GM21529 (cell line): ENCODE results near the gene BCL2L13.
A peak's percentile ranks its signal among the peaks of the same experiment; 100 is the strongest.
"Not testable (repeated sequence)": the region's sequence is repeated elsewhere in the genome, so short reads cannot be mapped to it uniquely, and the experiment has no call there.

ENCODE experiments used
- ATAC-seq: cut with Tn5 transposase; IDR thresholded peaks from one replicate; pipeline ENCODE4 v1.9.1; 2021; ENCODE audit not compliant: unreplicated experiment

The BCL2L13 gene

GRCh38 chr22:17692841-17693240, 54.3 kb downstream of the BCL2L13 start:
- no peak for ATAC-seq

GRCh38 chr22:17694193-17694592, 55.6 kb downstream of the BCL2L13 start:
- ATAC-seq: no peak

- no peak for ATAC-seq
Observed at GRCh38 chr22:17694752-17695151, 56.2 kb downstream of the BCL2L13 start.

- ATAC-seq: no peak
Observed at GRCh38 chr22:17695986-17696385, 57.4 kb downstream of the BCL2L13 start.

GRCh38 chr22:17697196-17697595, 58.6 kb downstream of the BCL2L13 start:
- not testable (repeated sequence) for ATAC-seq

- ATAC-seq: not testable (repeated sequence)
Observed at GRCh38 chr22:17698276-17698675, 59.7 kb downstream of the BCL2L13 start.

- ATAC-seq: no peak
Observed at GRCh38 chr22:17698948-17699347, 60.4 kb downstream of the BCL2L13 start.

- ATAC-seq: no peak
Observed at GRCh38 chr22:17699696-17700340, 61.3 kb downstream of the BCL2L13 start.

GRCh38 chr22:17700778-17701177, 62.2 kb downstream of the BCL2L13 start:
- no peak for ATAC-seq

GRCh38 chr22:17703811-17704210, 65.3 kb downstream of the BCL2L13 start:
- no peak for ATAC-seq

- no peak for ATAC-seq
Observed at GRCh38 chr22:17705546-17705945, 67.0 kb downstream of the BCL2L13 start.

GRCh38 chr22:17705951-17706900, 67.7 kb downstream of the BCL2L13 start:
- peak; percentile 88 for ATAC-seq

- no peak for ATAC-seq
Observed at GRCh38 chr22:17706947-17707346, 68.4 kb downstream of the BCL2L13 start.

GRCh38 chr22:17707526-17707925, 69.0 kb downstream of the BCL2L13 start:
- ATAC-seq: no peak

GRCh38 chr22:17710023-17710422, 71.5 kb downstream of the BCL2L13 start:
- ATAC-seq: no peak

- ATAC-seq: no peak
Observed at GRCh38 chr22:17712441-17712840, 73.9 kb downstream of the BCL2L13 start.

- ATAC-seq: no peak
Observed at GRCh38 chr22:17716529-17716928, 78.0 kb downstream of the BCL2L13 start.

- ATAC-seq: no peak
Observed at GRCh38 chr22:17717708-17718107, 79.2 kb downstream of the BCL2L13 start.

- no peak for ATAC-seq
Observed at GRCh38 chr22:17719911-17720310, 81.4 kb downstream of the BCL2L13 start.

GRCh38 chr22:17724241-17724640, 85.7 kb downstream of the BCL2L13 start:
- ATAC-seq: no peak

- no peak for ATAC-seq
Observed at GRCh38 chr22:17724678-17725499, 86.3 kb downstream of the BCL2L13 start.

GRCh38 chr22:17725500-17725796, 86.9 kb downstream of the BCL2L13 start:
- ATAC-seq: no peak
